CD8-positive, alpha-beta memory T cell (primary cell): ENCODE data around the gene P2RX6. TPM values are rescaled to one million over a fixed set of nuclear protein-coding genes. Genes with fewer than 3 reads are reported as not detected.
"Not testable (repeated sequence)": the region's sequence is repeated elsewhere in the genome, so short reads cannot be mapped to it uniquely, and the experiment has no call there.

ENCODE experiments used
- CTCF ChIA-PET: fragments of 350-600 bp; sonication (Branson Sonifier 250); formaldehyde crosslinking; loops from one replicate; lab custom pipeline; 2021; ENCODE audit warnings: antibody characterized with exemption; lab: Charles Lee
- POLR2A ChIA-PET: fragments of 350-600 bp; sonication (Branson Sonifier 250); formaldehyde crosslinking; loops from one replicate; lab custom pipeline; 2021; ENCODE audit warnings: antibody characterized with exemption; lab: Charles Lee
- DNase-seq, 5 donors: peaks; one replicate each; pipeline versions ENCODE4 v3.0.0 to v3.0.0-alpha.2; 2020 to 2022; ENCODE audit warnings: mixed read lengths in 1 of 5
- H3K27ac ChIP-seq: one replicate; pipeline ENCODE4 v1.7.0; 2013; ENCODE audit warnings: low read depth, mild to moderate bottlenecking, low read length, moderate library complexity
- H3K27me3 ChIP-seq: 2 replicates; pipeline ENCODE4 v1.7.0; 2013; ENCODE audit warnings: low read length, mild to moderate bottlenecking; ENCODE audit not compliant: insufficient read depth, poor library complexity, severe bottlenecking
- H3K36me3 ChIP-seq: 2 replicates; pipeline ENCODE4 v1.7.0; 2013; ENCODE audit warnings: mild to moderate bottlenecking, low read length, moderate library complexity; ENCODE audit not compliant: insufficient read depth
- H3K4me1 ChIP-seq: 2 replicates; pipeline ENCODE4 v1.7.0; 2013; ENCODE audit warnings: mild to moderate bottlenecking, low read length, moderate library complexity; ENCODE audit not compliant: insufficient read depth
- H3K4me3 ChIP-seq: 2 replicates; pipeline ENCODE4 v1.7.0; 2013; ENCODE audit warnings: mild to moderate bottlenecking, low read length
- H3K9me3 ChIP-seq: 2 replicates; pipeline ENCODE4 v1.7.0; 2013; ENCODE audit warnings: mild to moderate bottlenecking, low read length
- H3K27ac Mint-ChIP-seq, 8 donors: one replicate each; pipeline ENCODE4 v1.8.0; 2020 to 2021; ENCODE audit warnings: mixed read lengths in 8 of 8, mild to moderate bottlenecking in 6 of 8, inconsistent platforms in 3 of 8, moderate library complexity in 3 of 8
- H3K27me3 Mint-ChIP-seq, 2 donors: one replicate each; pipeline ENCODE4 v1.8.0; 2020 to 2021; ENCODE audit warnings: mixed read lengths in 2 of 2, mild to moderate bottlenecking in 1 of 2, moderate library complexity in 1 of 2
- H3K36me3 Mint-ChIP-seq, 3 donors: one replicate each; pipeline ENCODE4 v1.8.0; 2020 to 2021; ENCODE audit warnings: mixed read lengths in 3 of 3, inconsistent platforms in 1 of 3, mild to moderate bottlenecking in 1 of 3
- H3K4me1 Mint-ChIP-seq, 3 donors: one replicate each; pipeline ENCODE4 v1.8.0; 2020 to 2021; ENCODE audit warnings: mixed read lengths in 3 of 3, inconsistent platforms in 1 of 3, mild to moderate bottlenecking in 1 of 3
- H3K4me3 Mint-ChIP-seq, 7 donors: one replicate each; pipeline ENCODE4 v1.8.0; 2020 to 2021; ENCODE audit warnings: mixed read lengths in 7 of 7, mild to moderate bottlenecking in 6 of 7, moderate library complexity in 4 of 7, inconsistent platforms in 2 of 7
- H3K9me3 Mint-ChIP-seq, 5 donors: one replicate each; pipeline ENCODE4 v1.8.0; 2020 to 2022; ENCODE audit warnings: mixed read lengths in 5 of 5, mild to moderate bottlenecking in 3 of 5, moderate library complexity in 2 of 5, inconsistent platforms in 1 of 5
- polyA plus RNA-seq: library from polyadenylated mRNA; unstranded; fragments of 300-500 nt; fragmentation: Illumina TruSeq; gene quantifications from one replicate; pipeline ENCODE4 v1.2.3, GENCODE V29; 2021
- total RNA-seq, 2 experiments: library from RNA; stranded (reverse); gene quantifications; one replicate each; pipeline ENCODE4 v1.2.3, GENCODE V29; 2021

The P2RX6 gene
- total and polyA plus RNA-seq, 3 experiments from 2014 or later, result 0.24 to 0.35 (median 0.33) TPM

GRCh38 chr22:20999350-21000206 is 15.4 kb upstream of the P2RX6 start:
- no peaks in the 10 kb centered on the region for H3K9me3 ChIP-seq
- CTCF ChIA-PET, result no interaction called here

GRCh38 chr22:21000207-21000986 is 14.6 kb upstream of the P2RX6 start:
- CTCF ChIA-PET, result interaction anchor here (1.1 kb wide), 1 partner anchor 18 kb away, joined by 5 read pairs; the partner anchor contains the start of gene LZTR1
- Histone ChIP-seq H3K36me3 (peaks cover 22% of the 10 kb centered on the region), H3K27me3 (no peaks in the 10 kb centered on the region), H3K27ac (peak overlapping the region; percentile 99), H3K4me3 (peak overlapping the region; percentile 65), H3K9me3 (no peaks in the 10 kb centered on the region), H3K4me1 (peaks cover 32% of the 10 kb centered on the region)
- Mint-ChIP-seq H3K36me3 (peaks cover 0 to 63% (median 0%) of the 10 kb centered on the region in 3 donors), H3K4me3 (peak overlapping the region; percentile 85 to 97 (median 95)), H3K4me1 (peaks cover 22 to 55% (median 23%) of the 10 kb centered on the region in 3 donors), H3K27ac (peak overlapping the region; percentile 97 to 100 (median 99)), H3K27me3 (peaks cover 0 to 3% of the 10 kb centered on the region in 2 donors), H3K9me3 (no peaks in the 10 kb centered on the region)
- no peak for DNase-seq
- POLR2A ChIA-PET, result interaction anchor here (1.0 to 1.4 kb wide), 2 partner anchors 18 to 681 kb away, joined by 3 to 6 read pairs; partner anchors contain the start of genes DGCR6L and LZTR1

More at GRCh38 chr22:20999350-21000206, 15.4 kb upstream of the P2RX6 start:
- peak overlapping the region in 4 of 7 donors; percentile 93 to 97 (median 96) for H3K4me3 Mint-ChIP-seq
- peaks cover 22 to 55% (median 23%) of the 10 kb centered on the region in 3 donors for H3K4me1 Mint-ChIP-seq
- POLR2A ChIA-PET, result interaction anchor here (1.9 kb wide), 1 partner anchor 18 kb away, joined by 7 read pairs; the partner anchor contains the start of gene LZTR1
- H3K27me3 Mint-ChIP-seq, result peaks cover 0 to 3% of the 10 kb centered on the region in 2 donors
- H3K36me3 ChIP-seq, result peaks cover 22% of the 10 kb centered on the region
- H3K36me3 Mint-ChIP-seq, result peaks cover 0 to 70% (median 0%) of the 10 kb centered on the region in 3 donors
- H3K27me3 ChIP-seq, result no peaks in the 10 kb centered on the region
- no peaks in the 10 kb centered on the region for H3K9me3 Mint-ChIP-seq
- peak overlapping the region; percentile 99 for H3K27ac ChIP-seq
- no peak for DNase-seq
- peaks cover 32% of the 10 kb centered on the region for H3K4me1 ChIP-seq
- H3K27ac Mint-ChIP-seq, result peak overlapping the region in 7 of 8 donors; percentile 43 to 100 (median 99)
- H3K4me3 ChIP-seq, result peak overlapping the region; percentile 65

GRCh38 chr22:21000987-21001600 is 13.9 kb upstream of the P2RX6 start:
- peaks cover 22 to 55% (median 23%) of the 10 kb centered on the region in 3 donors for H3K4me1 Mint-ChIP-seq
- peak overlapping the region; percentile 97 to 100 (median 99) for H3K27ac Mint-ChIP-seq
- no peaks in the 10 kb centered on the region for H3K27me3 ChIP-seq
- peaks cover 32% of the 10 kb centered on the region for H3K4me1 ChIP-seq
- peaks cover 0 to 3% of the 10 kb centered on the region in 2 donors for H3K27me3 Mint-ChIP-seq
- peaks cover 22% of the 10 kb centered on the region for H3K36me3 ChIP-seq
- no peak for DNase-seq
- peak overlapping the region; percentile 85 to 97 (median 95) for H3K4me3 Mint-ChIP-seq
- peak overlapping the region; percentile 99 for H3K27ac ChIP-seq
- no peaks in the 10 kb centered on the region for H3K9me3 ChIP-seq
- H3K9me3 Mint-ChIP-seq, result no peaks in the 10 kb centered on the region
- ChIA-PET CTCF (interaction anchor here (1.1 to 1.9 kb wide), 2 partner anchors 14 to 19 kb away, joined by 4 to 5 read pairs; partner anchors contain the start of genes LZTR1 and P2RX6), POLR2A (interaction anchor here (1.0 to 1.4 kb wide), 2 partner anchors 19 to 682 kb away, joined by 3 to 6 read pairs; partner anchors contain the start of genes DGCR6L and LZTR1)
- peak overlapping the region; percentile 65 for H3K4me3 ChIP-seq
- H3K36me3 Mint-ChIP-seq, result peaks cover 0 to 57% (median 0%) of the 10 kb centered on the region in 3 donors

GRCh38 chr22:21001601-21002325 is 13.2 kb upstream of the P2RX6 start, which contains the start of gene THAP7:
Gene THAP7 (minus strand): TSS chr22:21002118. CDS start chr22:21001911, 207 bp downstream.
- no peaks in the 10 kb centered on the region for H3K9me3 Mint-ChIP-seq
- H3K9me3 ChIP-seq, result no peaks in the 10 kb centered on the region
- H3K27ac Mint-ChIP-seq, result peak within 1 kb of the TSS; percentile 97 to 100 (median 99)
- POLR2A ChIA-PET, result interaction anchor here (0.6 to 2.2 kb wide), 5 partner anchors 12 to 885 kb away, joined by 3 to 12 read pairs (median 6); partner anchors contain the start of genes LZTR1, P2RX6 and TRMT2A
- H3K36me3 Mint-ChIP-seq, result peaks cover 0 to 52% (median 0%) of the 10 kb centered on the region in 3 donors
- H3K4me1 ChIP-seq, result peaks cover 32% of the 10 kb centered on the region
- peaks cover 22 to 55% (median 23%) of the 10 kb centered on the region in 3 donors for H3K4me1 Mint-ChIP-seq
- H3K27me3 Mint-ChIP-seq, result peaks cover 0 to 3% of the 10 kb centered on the region in 2 donors
- peak within 1 kb of the TSS; percentile 85 to 97 (median 95) for H3K4me3 Mint-ChIP-seq
- peak within 1 kb of the TSS; percentile 65 for H3K4me3 ChIP-seq
- H3K27ac ChIP-seq, result peak within 1 kb of the TSS; percentile 99
- H3K27me3 ChIP-seq, result no peaks in the 10 kb centered on the region
- DNase-seq, result peak; percentile 95 to 98 (median 97)
- CTCF ChIA-PET, result interaction anchor here (1.1 to 1.9 kb wide), 3 partner anchors 13 to 20 kb away, joined by 4 to 5 read pairs (median 5); partner anchors contain the start of genes LZTR1 and P2RX6
- peaks cover 22% of the 10 kb centered on the region for H3K36me3 ChIP-seq

GRCh38 chr22:21003782-21004181 is 11.2 kb upstream of the P2RX6 start:
- peak overlapping the region; percentile 43 to 99 (median 68) for H3K27ac Mint-ChIP-seq
- no peaks in the 10 kb centered on the region for H3K9me3 ChIP-seq
- peaks cover 22 to 48% (median 24%) of the 10 kb centered on the region in 3 donors for H3K4me1 Mint-ChIP-seq
- H3K27me3 ChIP-seq, result no peaks in the 10 kb centered on the region
- ChIA-PET POLR2A (interaction anchor here (2.2 kb wide), 1 partner anchor 10 kb away, joined by 12 read pairs; no protein-coding TSS in a partner anchor), CTCF (interaction anchor here (1.1 to 1.5 kb wide), 2 partner anchors 10 to 22 kb away, joined by 3 to 4 read pairs; partner anchors contain the start of gene LZTR1)
- no peak overlapping the region for H3K4me3 ChIP-seq
- peaks cover 0 to 36% (median 0%) of the 10 kb centered on the region in 3 donors for H3K36me3 Mint-ChIP-seq
- H3K4me3 Mint-ChIP-seq, result peak overlapping the region; percentile 15 to 96 (median 93)
- DNase-seq, result no peak
- peak overlapping the region; percentile 99 for H3K27ac ChIP-seq
- H3K4me1 ChIP-seq, result peaks cover 32% of the 10 kb centered on the region
- H3K9me3 Mint-ChIP-seq, result no peaks in the 10 kb centered on the region
- H3K27me3 Mint-ChIP-seq, result peaks cover 0 to 3% of the 10 kb centered on the region in 2 donors
- H3K36me3 ChIP-seq, result peaks cover 20% of the 10 kb centered on the region

GRCh38 chr22:21009208-21009607 is 5.8 kb upstream of the P2RX6 start:
- H3K27ac ChIP-seq, POLR2A ChIA-PET, H3K4me3 ChIP-seq, H3K4me1 ChIP-seq, H3K36me3 ChIP-seq, H3K27me3 Mint-ChIP-seq, H3K9me3 ChIP-seq, H3K36me3 Mint-ChIP-seq, H3K9me3 Mint-ChIP-seq, DNase-seq, CTCF ChIA-PET, H3K27me3 ChIP-seq: not testable (repeated sequence)
- Mint-ChIP-seq H3K4me3 (peak overlapping the region in 1 of 7 donors; percentile 60), H3K4me1 (peaks cover 9 to 11% (median 10%) of the 10 kb centered on the region in 3 donors), H3K27ac (peak overlapping the region in 2 of 8 donors; percentile 7 to 37)
